ENCODE data around the gene NR2C2AP.

DNA sequence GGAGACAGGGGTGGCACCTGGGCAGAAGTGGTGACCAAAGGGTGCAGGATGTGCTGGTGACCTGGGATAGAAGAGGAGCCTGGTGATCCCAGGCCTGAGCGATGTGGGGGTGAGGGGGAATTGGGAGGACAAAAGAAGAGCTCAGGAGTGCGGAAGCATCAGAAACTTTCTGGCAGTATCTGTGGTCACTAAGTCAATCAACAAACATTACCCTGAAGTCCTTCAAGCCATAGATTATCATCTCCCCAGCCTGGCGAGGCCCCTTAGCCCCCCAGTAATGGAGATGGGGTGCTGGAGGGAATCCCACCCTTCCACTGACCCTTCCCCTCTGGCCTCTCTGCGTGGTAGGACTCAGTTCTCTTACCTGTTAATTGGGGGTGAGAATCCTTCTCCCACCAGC lies 43.7 kb downstream of the NR2C2AP start:
- TF ChIP-seq, protein P1, sequence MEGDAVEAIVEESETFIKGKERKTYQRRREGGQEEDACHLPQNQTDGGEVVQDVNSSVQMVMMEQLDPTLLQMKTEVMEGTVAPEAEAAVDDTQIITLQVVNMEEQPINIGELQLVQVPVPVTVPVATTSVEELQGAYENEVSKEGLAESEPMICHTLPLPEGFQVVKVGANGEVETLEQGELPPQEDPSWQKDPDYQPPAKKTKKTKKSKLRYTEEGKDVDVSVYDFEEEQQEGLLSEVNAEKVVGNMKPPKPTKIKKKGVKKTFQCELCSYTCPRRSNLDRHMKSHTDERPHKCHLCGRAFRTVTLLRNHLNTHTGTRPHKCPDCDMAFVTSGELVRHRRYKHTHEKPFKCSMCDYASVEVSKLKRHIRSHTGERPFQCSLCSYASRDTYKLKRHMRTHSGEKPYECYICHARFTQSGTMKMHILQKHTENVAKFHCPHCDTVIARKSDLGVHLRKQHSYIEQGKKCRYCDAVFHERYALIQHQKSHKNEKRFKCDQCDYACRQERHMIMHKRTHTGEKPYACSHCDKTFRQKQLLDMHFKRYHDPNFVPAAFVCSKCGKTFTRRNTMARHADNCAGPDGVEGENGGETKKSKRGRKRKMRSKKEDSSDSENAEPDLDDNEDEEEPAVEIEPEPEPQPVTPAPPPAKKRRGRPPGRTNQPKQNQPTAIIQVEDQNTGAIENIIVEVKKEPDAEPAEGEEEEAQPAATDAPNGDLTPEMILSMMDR (IDR thresholded peaks at IDR 0.05; ENCODE audit: low read depth, low read length, poor library complexity, severe bottlenecking) = no peak
- no peak for TF ChIP-seq EZH2phosphoT487 (IDR thresholded peaks at IDR 0.05; ENCODE audit: borderline replicate concordance, low read length)

All from DOHH2 (cell line).